Right renal pelvis (tissue), 4 donors: ENCODE results near the gene NCAPH2. TPM values are rescaled to one million over a fixed set of nuclear protein-coding genes. Genes with fewer than 3 reads are reported as not detected.

Source experiments
- DNase-seq, 4 donors: peaks; one replicate each; pipeline ENCODE4 v3.0.0-alpha.2; 2013; ENCODE audit warnings: low read depth in 4 of 4, low spot score in 3 of 4, missing footprints in 1 of 4
- polyA plus RNA-seq, 4 donors: library from polyadenylated mRNA; unstranded; fragments of 120-200 nt; gene quantifications; one replicate each; pipeline ENCODE4 v1.2.1, GENCODE V29; 2013; ENCODE audit not compliant: insufficient read length in 4 of 4

The NCAPH2 gene
- polyA plus RNA-seq, 4 donors = 36.1 to 54.1 (median 43.8) TPM

- no peak for DNase-seq
Measured at GRCh38 chr22:50473855-50474671, 34.0 kb upstream of the NCAPH2 start.

GRCh38 chr22:50474710-50475651 lies 33.0 kb upstream of the NCAPH2 start, which contains the start of gene SBF1:
Gene SBF1, minus strand, starts transcription at chr22:50475035. Its CDS starts 195 bp downstream, at chr22:50474840.
- peak; percentile 77 to 86 (median 84) for DNase-seq

- no peak for DNase-seq
Measured at GRCh38 chr22:50475652-50476002, 32.4 kb upstream of the NCAPH2 start.

GRCh38 chr22:50476868-50477267 lies 31.2 kb upstream of the NCAPH2 start:
- DNase-seq = no peak

GRCh38 chr22:50477923-50478322 lies 30.1 kb upstream of the NCAPH2 start:
- no peak for DNase-seq

GRCh38 chr22:50479721-50480120 lies 28.3 kb upstream of the NCAPH2 start:
- DNase-seq = no peak

GRCh38 chr22:50481045-50481439 lies 27.0 kb upstream of the NCAPH2 start:
- no peak for DNase-seq

GRCh38 chr22:50481440-50482106 lies 26.5 kb upstream of the NCAPH2 start, which contains the start of gene ADM2:
Gene ADM2, plus strand, starts transcription at chr22:50481543. Its CDS starts 305 bp downstream, at chr22:50481848.
- DNase-seq = no peak

- DNase-seq = no peak
Measured at GRCh38 chr22:50482107-50483074, 25.6 kb upstream of the NCAPH2 start.

GRCh38 chr22:50483106-50483505 lies 24.9 kb upstream of the NCAPH2 start:
- no peak for DNase-seq

GRCh38 chr22:50483556-50483955 lies 24.5 kb upstream of the NCAPH2 start:
- DNase-seq = no peak

- DNase-seq = no peak
Measured at GRCh38 chr22:50483977-50484853, 23.8 kb upstream of the NCAPH2 start.

- DNase-seq = no peak
Measured at GRCh38 chr22:50485221-50486131, 22.5 kb upstream of the NCAPH2 start.

GRCh38 chr22:50486561-50487289 lies 21.3 kb upstream of the NCAPH2 start, which contains the start of gene MIOX:
Gene MIOX, plus strand, starts transcription at chr22:50486859. Its CDS starts 39 bp downstream, at chr22:50486898.
- no peak for DNase-seq

- no peak for DNase-seq
Measured at GRCh38 chr22:50487290-50488005, 20.6 kb upstream of the NCAPH2 start.

- DNase-seq = no peak
Measured at GRCh38 chr22:50488006-50488677, 19.9 kb upstream of the NCAPH2 start.
